SH-SY5Y (cell line): ENCODE results near the gene ARHGAP28.

ENCODE experiments used
- GATA2 ChIP-seq: IDR thresholded peaks from 2 replicates; pipeline ENCODE4 v1.6.1; 2011; ENCODE audit warnings: mild to moderate bottlenecking, low read depth, low read length
- GATA3 ChIP-seq: IDR thresholded peaks from 2 replicates; pipeline ENCODE4 v1.6.1; 2011; ENCODE audit warnings: low read depth, mild to moderate bottlenecking, low read length, moderate library complexity

Gene ARHGAP28

DNA sequence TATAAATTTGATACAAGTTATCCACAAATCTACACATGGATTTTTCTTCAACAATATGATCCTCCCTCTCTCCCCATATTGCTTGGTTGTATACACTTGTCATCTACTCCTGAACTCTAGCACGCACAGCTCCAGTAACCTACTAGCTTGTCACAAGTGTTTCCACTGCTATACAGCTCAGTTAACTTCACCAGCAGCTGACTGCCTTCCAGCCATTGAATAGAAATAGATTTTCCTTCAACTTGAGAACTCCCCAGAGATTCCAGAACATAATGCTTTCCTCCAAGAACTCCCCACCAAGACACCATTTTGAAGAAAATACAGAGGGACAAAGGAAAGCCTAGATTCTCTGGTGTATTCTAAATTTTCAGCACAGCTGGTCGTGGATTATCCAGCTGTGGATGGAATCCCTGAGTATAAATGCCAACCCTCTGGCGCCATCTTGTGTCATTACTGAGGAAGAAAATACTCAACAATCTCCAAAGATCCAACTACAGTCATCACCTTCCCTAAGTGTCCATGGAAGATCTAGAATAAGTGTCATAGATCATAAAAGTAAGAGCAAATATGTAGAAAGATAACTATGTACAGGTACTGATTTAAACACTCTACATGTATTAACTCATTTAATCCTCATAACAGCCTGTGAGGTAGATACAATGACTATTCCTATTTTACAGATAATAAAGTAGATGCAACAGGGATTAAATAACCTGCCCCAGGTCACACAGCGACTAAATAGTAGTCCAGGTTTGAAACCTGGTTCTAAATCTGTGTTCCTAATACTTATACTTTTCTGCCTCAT lies 156.7 kb downstream of the ARHGAP28 start:
- TF ChIP-seq GATA2 (no peak), GATA3 (no peak)

DNA sequence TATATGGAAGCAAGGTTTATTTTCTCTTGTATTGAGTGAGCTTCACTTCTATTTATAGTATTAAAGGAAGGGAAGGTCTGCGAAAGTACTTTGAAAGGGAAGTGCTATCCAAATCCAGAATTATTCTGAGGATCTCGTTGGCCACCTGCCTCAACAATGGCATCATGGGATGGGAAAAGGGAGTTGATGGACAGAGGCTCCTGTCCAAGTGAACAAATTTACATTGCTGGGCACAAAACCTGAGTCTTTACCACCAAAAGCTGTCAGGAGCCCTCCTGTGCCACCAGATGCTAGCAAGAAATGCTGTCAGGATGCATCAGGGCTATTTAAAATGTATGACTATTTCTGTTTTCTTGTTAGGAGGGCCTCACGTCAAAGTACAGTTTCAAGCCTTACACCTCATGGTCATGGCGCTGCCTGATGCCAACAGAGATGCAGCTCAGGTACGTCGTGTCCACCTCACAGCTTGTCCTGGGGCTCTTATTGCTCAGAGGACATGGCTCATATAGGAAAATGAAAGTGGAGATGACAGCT lies 157.3 kb downstream of the ARHGAP28 start:
- no peak for TF ChIP-seq GATA2
- TF ChIP-seq GATA3, result no peak

GRCh38 chr18:6891788-6892187 lies 162.3 kb downstream of the ARHGAP28 start:
- TF ChIP-seq GATA3 (no peak), GATA2 (no peak)

- TF ChIP-seq GATA2, result no peak
Measured at GRCh38 chr18:6901286-6901926, 171.9 kb downstream of the ARHGAP28 start.

DNA sequence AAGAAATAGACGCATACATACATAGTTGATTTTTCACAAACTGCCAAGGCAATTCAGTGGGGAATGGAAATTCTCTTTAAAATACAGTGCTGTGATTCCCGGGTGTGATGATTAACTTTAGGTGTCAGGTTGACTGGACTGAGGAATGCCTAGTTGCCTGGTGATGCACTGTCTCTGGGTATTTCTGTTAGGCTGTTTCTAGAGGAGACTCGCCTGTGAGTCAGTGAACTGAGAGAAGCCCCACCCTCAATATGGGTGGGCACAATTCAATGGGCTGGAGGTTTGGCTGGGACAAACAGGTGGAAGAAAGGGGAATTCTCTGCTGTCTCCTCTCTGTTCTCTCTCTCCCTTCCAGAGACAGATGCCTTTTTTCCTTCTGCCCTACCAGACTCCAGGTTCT lies 187.6 kb downstream of the ARHGAP28 start:
- no peak for TF ChIP-seq GATA2
- no peak for TF ChIP-seq GATA3

DNA sequence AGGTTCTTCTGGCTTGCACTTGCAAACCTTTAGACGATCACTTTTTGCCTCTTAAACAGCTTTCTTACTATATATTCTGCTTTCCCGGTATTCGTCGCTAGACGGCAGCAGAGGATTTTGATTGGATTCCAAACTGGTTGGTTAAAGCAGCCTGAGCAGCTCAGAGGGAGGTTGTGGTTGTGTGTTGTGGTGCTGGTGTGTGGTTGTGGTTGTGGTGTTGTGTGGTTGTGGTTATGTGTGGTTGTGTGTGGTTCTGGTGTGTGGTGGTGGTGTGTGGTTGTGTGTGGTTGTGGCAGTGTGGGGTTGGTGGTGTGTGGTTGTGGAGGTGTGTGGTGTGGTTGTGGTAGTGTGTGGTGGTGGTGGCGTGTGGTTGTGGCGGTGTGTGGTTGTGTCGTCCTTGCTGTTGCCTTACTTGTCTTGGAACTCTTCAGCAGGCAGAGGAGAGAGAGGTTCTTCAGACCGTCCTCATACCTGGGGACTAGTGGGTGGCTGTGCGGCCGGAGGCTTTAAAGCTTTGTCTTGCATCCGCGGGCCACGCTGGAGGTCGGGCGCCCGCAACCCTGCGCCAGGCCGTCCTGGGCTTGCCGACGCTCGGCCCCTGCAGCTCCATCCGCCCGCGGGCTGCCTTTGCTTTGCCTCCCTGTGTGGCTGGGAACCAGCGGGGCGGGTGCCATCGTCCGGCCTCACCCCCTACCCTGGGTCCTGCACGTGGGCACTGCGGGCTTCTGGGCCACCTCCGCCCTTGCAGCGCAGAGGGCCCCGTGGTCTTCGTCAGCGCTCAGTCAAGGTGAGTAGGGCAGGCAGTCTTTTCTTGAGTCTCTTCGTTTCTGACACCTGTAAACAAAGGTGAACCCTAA lies 190.8 kb downstream of the ARHGAP28 start:
- TF ChIP-seq GATA2 (no peak), GATA3 (no peak)

DNA sequence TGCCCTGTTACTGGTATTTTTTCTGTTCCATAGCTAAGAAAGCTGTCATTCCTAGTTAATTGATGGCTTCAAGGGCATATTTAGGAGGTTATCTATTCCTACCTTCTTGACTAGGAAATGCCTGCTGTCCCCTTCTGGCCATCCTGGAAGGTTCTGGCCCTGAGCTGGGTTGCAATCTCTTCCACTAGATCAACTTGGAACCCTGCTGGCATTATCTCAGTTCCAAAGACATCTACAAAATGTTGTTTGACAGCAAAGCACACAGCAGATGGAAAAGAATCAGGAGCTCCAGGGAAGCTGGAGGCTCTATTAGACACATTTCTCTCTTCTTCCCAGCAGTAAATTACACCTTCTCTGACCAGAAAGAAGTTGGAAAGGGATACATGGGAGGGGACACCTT lies 192.1 kb downstream of the ARHGAP28 start:
- no peak for TF ChIP-seq GATA2
- TF ChIP-seq GATA3, result no peak

GRCh38 chr18:6923220-6923619 lies 193.7 kb downstream of the ARHGAP28 start:
- TF ChIP-seq GATA3, result no peak
- TF ChIP-seq GATA2, result no peak

- TF ChIP-seq GATA2 (no peak), GATA3 (no peak)
Measured at GRCh38 chr18:6927153-6927552, 197.6 kb downstream of the ARHGAP28 start.

GRCh38 chr18:6928359-6928758 lies 198.8 kb downstream of the ARHGAP28 start:
- no peak for TF ChIP-seq GATA2
- no peak for TF ChIP-seq GATA3

- TF ChIP-seq GATA2 (no peak), GATA3 (no peak)
Measured at GRCh38 chr18:6929370-6930102, 200.0 kb downstream of the ARHGAP28 start.

- TF ChIP-seq GATA2 (no peak), GATA3 (no peak)
Measured at GRCh38 chr18:6934859-6935258, 205.3 kb downstream of the ARHGAP28 start.

- TF ChIP-seq GATA3, result no peak
- no peak for TF ChIP-seq GATA2
Measured at GRCh38 chr18:6938003-6938402, 208.5 kb downstream of the ARHGAP28 start.

DNA sequence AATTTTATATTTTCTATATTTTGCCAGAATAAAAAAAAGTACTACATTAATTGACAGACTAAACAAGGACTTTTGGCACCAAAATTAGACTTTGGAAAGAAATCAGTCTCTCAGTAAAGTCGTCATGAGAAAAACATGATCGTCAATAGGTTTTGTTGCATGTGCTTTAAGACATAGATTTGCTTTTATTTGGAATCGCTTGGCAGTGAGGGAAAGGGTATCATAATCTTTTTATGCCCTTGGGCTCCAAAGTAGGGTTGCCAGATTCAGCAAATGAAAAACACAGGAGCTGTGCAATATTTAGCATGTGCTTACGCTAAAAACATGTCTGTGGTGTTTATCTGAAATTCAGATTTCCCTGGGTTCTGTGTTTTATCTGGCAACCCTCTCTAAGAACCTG lies 210.5 kb downstream of the ARHGAP28 start:
- TF ChIP-seq GATA2, result no peak

DNA sequence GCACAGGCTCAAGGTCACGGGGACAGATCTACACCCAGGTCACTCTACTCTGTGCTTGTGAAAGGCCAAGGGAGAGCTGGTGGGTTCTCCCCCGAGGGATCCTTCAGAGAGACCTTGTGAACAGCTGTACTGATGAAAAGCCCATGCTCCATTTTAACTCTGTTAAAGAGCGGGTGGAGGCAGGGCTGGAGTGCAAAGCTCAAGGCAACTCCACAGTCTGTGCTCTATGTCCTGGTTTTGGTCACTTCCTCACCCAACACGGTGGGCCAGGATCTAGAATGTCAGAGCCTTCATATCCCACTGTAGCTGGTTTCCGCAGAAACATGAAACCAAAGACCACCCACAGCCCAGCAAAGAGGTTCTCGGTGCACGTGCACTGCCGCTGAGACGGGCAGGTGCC lies 210.9 kb downstream of the ARHGAP28 start:
- TF ChIP-seq GATA2 (no peak), GATA3 (no peak)

GRCh38 chr18:6941996-6942395 lies 212.5 kb downstream of the ARHGAP28 start:
- TF ChIP-seq GATA2, result no peak
- TF ChIP-seq GATA3, result no peak
